ENCODE results near the gene HIGD1A. TPM values are rescaled to one million over a fixed set of nuclear protein-coding genes. Genes with fewer than 3 reads are reported as not detected.

HIGD1A gene
- total RNA-seq, 3 donors from 2014 or later, result 174 to 468 (median 368) TPM

DNA sequence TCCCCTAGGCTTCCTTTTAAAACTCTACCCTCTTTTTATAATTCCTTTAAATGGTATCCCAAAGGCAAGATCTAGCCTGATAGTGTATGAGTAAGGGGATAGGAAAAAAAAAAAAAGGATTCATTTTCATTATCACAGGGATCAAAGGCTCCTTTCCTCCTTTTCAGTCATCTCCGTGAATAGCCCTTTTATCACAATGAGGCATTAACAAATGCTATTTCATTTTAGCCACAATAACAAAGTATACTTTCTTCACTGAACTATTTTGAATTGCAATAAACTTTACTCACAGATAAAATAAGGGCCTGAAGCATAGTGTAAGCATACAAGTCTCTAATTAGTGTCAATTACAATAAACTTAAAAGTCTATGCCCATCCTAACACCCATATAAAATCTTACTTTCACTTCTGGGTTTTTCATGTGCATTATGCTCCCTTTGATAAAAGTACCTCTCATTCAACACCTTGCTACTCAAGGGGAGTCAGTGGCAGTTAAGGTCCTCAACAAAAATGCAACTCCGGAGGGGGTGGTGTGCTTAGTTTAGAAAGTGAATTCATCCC, 8.6 kb downstream of the HIGD1A start:
- TF ChIP-seq, protein P1, sequence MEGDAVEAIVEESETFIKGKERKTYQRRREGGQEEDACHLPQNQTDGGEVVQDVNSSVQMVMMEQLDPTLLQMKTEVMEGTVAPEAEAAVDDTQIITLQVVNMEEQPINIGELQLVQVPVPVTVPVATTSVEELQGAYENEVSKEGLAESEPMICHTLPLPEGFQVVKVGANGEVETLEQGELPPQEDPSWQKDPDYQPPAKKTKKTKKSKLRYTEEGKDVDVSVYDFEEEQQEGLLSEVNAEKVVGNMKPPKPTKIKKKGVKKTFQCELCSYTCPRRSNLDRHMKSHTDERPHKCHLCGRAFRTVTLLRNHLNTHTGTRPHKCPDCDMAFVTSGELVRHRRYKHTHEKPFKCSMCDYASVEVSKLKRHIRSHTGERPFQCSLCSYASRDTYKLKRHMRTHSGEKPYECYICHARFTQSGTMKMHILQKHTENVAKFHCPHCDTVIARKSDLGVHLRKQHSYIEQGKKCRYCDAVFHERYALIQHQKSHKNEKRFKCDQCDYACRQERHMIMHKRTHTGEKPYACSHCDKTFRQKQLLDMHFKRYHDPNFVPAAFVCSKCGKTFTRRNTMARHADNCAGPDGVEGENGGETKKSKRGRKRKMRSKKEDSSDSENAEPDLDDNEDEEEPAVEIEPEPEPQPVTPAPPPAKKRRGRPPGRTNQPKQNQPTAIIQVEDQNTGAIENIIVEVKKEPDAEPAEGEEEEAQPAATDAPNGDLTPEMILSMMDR (IDR thresholded peaks at IDR 0.05), result no peak
- intact Hi-C loops (cut with DNase I, micrococcal nuclease), result no loop called here
- DNase-seq (no peak), ATAC-seq (peak; percentile 17)
- H3K4me3 ChIP-seq, result no peak overlapping the region
- H3K4me1 ChIP-seq (ENCODE audit: low read depth), result peaks cover 7% of the 10 kb centered on the region
- no peaks in the 10 kb centered on the region for H3K9me3 ChIP-seq
- no peaks in the 10 kb centered on the region for H3K36me3 ChIP-seq (ENCODE audit: low read depth)

DNA sequence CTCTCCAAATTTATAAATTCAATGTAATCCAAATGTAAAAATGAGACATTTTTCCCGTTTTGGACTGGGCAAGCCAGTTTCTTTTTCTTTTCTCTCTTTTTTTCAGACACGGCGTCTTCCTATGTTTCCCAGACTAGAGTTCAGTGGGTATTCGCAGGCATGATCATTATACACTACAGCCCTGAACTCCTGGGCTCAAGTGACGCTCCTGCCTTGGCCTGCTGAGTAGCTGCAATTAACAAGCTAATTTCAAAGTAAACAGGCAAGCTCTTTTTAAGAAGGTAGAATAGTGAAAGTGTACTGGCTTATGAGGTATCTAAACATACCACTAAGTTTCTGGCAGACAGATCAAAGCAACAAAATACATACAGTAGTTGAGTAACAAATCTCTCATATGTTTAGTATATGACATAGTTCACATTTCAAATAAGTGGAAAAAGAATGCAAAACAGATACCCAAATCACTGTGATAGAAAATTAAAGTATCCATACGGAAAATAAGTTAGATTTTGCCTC, 13.5 kb downstream of the HIGD1A start:
- no peaks in the 10 kb centered on the region for H3K36me3 ChIP-seq (ENCODE audit: low read depth)
- ATAC-seq, result no peak
- no peak for DNase-seq
- H3K4me3 ChIP-seq, result no peak overlapping the region
- TF ChIP-seq, protein P1 (IDR thresholded peaks at IDR 0.05), result no peak
- intact Hi-C loops (cut with DNase I, micrococcal nuclease), result no loop called here
- peaks cover 5% of the 10 kb centered on the region for H3K4me1 ChIP-seq (ENCODE audit: low read depth)
- H3K9me3 ChIP-seq, result no peaks in the 10 kb centered on the region

DNA sequence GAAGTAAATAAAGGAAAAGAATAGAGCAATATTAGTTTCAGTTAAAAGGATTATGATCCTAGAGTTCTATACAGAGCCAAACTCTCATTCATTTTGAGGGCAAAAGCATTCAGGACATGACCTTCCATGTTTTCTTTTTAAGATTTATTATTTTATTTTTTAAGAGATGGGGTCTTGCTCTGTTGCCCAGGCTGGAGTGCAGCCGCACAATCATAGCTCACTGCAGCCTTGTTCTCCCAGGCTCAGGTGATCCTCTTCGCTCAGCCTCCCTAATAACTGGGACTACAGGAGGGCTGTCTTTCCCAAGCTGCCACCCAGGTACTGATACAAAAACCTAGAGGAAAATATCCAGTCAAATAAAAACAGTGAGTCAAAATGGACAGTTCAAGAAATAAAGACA, 17.7 kb downstream of the HIGD1A start:
- H3K9me3 ChIP-seq, result no peaks in the 10 kb centered on the region
- intact Hi-C loops (cut with DNase I, micrococcal nuclease), result loop anchor here in 1 of 2 donors (10.0 kb wide), 1 partner anchor 48 kb away; no protein-coding TSS in a partner anchor
- no peaks in the 10 kb centered on the region for H3K36me3 ChIP-seq (ENCODE audit: low read depth)
- DNase-seq (no peak), ATAC-seq (no peak)
- TF ChIP-seq, protein P1 (IDR thresholded peaks at IDR 0.05), result no peak
- peaks cover 5% of the 10 kb centered on the region for H3K4me1 ChIP-seq (ENCODE audit: low read depth)
- H3K4me3 ChIP-seq, result no peak overlapping the region

DNA sequence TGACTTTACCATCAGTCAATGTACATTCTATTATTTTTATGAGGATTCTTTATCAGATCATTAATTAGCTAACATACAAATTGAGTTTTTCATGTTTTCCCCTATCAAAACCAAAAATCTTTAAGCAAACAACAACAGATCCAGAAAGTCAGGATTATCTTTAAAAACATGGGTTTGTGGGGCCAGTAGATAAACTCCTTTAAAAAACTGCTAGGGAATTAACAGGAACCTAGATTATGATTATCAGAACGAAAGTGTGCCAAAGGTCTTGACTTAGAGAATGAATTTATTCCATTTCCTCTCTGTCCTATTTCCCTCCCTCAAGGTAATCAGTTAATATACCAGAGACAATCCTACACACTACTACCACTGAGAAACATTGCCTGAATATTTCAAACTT, 18.1 kb downstream of the HIGD1A start:
- H3K4me3 ChIP-seq, result no peak overlapping the region
- peaks cover 5% of the 10 kb centered on the region for H3K4me1 ChIP-seq (ENCODE audit: low read depth)
- intact Hi-C loops (cut with DNase I, micrococcal nuclease), result loop anchor here in 1 of 2 donors (10.0 kb wide), 1 partner anchor 49 kb away; no protein-coding TSS in a partner anchor
- TF ChIP-seq, protein P1 (IDR thresholded peaks at IDR 0.05), result no peak
- H3K36me3 ChIP-seq (ENCODE audit: low read depth), result no peaks in the 10 kb centered on the region
- no peak for ATAC-seq
- H3K9me3 ChIP-seq, result no peaks in the 10 kb centered on the region
- DNase-seq, result no peak

DNA sequence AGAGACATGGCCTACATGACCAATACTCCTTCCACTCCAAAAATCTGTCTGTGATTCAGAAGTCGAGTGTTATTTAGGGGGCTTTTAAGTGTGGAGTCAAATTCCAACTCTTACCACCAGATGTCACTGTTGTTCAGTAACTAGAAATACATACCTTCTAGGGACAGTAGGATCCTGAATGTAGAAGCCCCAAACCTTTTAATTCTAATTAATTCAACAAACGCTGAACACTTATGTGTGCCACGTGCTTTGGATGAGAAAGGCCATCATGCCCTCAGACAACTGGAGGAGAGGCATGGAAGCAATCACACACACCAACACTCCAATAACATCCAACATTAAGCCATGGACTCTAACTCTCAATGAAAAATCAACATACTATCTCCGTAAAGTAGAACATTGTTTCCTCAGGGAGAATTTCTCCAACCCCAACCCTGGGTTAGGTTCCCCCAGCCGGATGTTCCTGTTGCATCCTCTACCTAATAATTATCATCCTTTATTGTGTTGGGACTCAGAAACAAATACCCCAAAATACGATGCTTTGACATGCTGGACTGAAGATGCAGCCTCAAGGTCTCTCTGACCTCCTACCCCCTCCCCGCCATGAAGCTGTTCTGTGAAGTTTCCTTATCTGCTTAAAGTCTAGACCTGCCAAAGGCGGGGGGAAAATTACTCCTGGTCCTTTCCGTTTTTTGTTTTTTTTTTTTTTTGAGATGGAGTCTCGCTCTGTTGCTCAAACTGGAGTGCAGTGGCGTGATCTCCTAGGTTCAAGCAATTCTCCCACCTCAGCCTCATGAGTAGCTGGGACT, 23.2 kb downstream of the HIGD1A start:
- DNase-seq (peak in 1 of 3 donors; percentile 77), ATAC-seq (peak; percentile 69)
- intact Hi-C loops (cut with DNase I, micrococcal nuclease), result loop anchor here (5.0 to 10.0 kb wide), 2 partner anchors 54 to 56 kb away; no protein-coding TSS in a partner anchor
- no peak overlapping the region for H3K4me3 ChIP-seq
- H3K9me3 ChIP-seq, result no peaks in the 10 kb centered on the region
- H3K36me3 ChIP-seq (ENCODE audit: low read depth), result no peaks in the 10 kb centered on the region
- TF ChIP-seq, protein P1 (IDR thresholded peaks at IDR 0.05), result peak; percentile 35
- peaks cover 10% of the 10 kb centered on the region for H3K4me1 ChIP-seq (ENCODE audit: low read depth)
